HUDEP-2 (cell line): ENCODE data around the gene CNPY2.
"Not testable (repeated sequence)": the region's sequence is repeated elsewhere in the genome, so short reads cannot be mapped to it uniquely, and the experiment has no call there.

Experiments
- DNase-seq, 76 experiments: peaks; one replicate each; lab custom pipeline; 2025; ENCODE audit not compliant: unreplicated experiment in 76 of 76; lab: John Stamatoyannopoulos, UW

Gene CNPY2

DNA sequence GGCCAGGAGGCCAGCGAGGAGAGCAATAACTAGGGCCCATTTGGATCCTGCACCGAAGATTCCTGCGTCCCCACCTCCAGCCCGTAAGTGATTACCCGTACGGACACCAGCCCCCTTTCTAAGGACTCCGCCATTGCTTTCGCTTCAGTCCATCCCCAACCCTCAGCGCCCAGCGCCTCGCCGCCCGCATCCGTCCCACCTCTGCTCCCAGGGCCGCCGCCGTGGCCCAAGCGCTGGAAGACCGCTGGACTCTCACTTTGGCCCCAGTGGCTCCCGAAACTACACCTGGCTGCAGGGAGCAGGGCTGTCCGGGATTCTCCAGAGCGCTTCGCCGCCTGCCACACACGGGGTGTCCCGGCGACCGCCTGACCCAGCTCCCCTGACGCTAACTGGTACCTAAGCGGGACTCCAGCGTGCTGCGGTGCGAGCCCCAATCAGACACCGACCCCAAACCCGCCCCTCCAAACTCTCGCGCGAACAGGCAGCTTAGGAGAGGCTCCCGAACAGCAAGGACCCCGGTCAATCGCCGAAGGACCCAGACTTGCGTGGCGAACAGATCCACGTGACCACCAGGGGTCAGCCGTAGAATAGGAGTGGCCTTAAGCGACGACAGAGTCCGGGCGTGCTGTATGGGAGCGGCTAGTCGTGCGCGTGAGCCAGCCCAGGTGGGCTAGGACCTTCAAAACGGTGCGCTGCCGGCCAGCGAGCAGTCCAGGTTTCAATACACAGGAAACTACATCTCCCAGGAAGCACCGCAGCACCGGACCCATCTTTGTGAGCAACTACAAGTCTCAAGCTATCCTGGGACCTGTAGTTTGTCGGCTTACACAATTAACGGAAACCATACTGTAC is at the start of gene CNPY2:
TSS of gene CNPY2 (minus strand) at position 367 of the 852 bp plus-strand sequence. CDS start 771 bp downstream, outside the sequence.
- peak in 75 of 76 experiments; percentile 41 to 97 (median 91) for DNase-seq

GRCh38 chr12:56362130-56363059 is 46.6 kb upstream of the CNPY2 start, which contains the start of gene APOF:
APOF (minus strand) TSS chr12:56362857; CDS start chr12:56362745, 112 bp downstream.
- no peak for DNase-seq

- no peak for DNase-seq
Observed at GRCh38 chr12:56361487-56362129, 45.8 kb upstream of the CNPY2 start.

DNA sequence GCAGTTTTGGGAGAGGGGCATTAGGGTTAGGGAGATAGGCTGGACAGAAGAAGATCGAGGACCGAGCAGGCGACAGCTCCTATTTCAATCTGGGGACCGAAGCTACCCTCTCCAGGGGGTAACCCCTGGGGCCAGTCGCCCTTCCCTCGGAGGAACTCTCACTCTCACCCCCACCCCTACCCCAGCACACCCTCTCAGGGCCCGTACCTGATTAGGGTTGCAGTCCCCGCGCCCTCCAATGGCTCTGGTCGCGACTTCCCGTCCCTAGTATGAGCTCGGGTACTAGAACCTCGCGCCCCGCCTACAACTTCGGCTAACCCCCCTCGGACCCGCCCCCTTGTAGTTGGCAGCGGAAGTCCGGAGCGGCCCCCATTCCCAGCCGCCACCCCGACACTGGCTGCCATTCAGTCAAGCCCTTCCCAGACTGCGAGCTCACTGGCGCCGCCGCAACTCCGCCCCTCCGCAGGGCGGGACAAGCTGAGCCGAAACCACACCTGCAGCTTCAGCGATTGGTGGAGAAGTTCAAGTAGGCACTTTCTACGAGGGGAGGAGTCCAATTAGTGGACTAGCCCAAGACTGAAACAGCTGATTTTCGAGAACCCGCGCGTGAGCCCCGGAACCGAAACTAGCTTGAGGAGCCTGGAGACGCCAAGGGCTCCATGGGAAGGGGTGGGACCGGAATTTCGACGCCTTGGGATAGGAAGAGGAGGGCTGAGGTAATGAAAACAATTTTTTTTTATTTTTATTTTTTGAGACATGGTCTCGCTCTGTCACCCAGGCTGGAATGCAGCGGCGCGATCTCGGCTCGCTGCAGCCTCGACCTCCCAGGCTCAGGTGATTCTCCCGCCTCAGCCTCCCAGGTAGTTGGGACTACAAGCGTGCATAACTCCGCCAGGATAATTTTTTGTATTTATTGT is 44.3 kb upstream of the CNPY2 start, which contains the start of gene STAT2:
TSS of gene STAT2 (minus strand) at position 257 of the 917 bp plus-strand sequence. CDS start 3,536 bp downstream, outside the sequence.
- DNase-seq, result peak; percentile 26 to 100 (median 99)

- no peak for DNase-seq
Observed at GRCh38 chr12:56358836-56359532, 43.2 kb upstream of the CNPY2 start.

DNA sequence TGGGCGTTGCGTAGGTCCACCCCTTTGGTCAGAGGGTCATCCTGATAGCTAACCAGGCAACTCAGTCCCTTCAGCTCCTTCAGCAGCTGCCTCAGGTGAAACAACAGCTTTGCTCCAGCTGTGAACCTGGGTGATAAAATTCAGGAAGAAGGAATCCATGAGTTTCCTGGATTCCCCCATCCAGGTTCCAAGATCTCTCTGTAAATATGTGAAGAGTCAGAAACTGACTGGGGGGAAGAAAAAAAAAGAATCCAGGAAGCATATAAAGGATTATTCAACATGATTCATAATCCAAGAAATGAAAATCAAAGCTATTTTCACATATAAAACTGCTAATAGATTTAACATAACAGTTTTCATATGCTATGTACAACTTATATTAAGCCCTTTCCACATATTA is 35.5 kb upstream of the CNPY2 start:
- DNase-seq, result no peak

DNA sequence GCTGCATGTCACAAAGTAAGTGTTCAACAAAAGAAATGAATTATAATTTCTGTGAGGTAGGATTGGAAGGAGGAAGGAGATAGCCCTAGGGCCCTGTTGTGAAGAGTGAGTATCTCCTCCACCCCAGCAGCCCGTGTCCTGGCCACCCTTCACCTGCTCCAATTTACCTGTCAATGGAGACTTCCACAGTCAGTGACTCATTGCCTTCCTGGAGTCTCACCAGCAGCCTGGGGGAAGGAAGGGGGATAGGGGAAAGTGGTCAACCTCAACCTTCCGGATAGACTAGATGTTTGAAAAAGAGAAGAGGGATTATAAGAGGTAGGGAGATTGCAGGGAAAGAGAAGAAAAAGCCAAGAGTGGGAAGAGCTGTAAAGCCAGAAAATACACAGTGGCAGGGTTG is 34.9 kb upstream of the CNPY2 start:
- no peak for DNase-seq

DNA sequence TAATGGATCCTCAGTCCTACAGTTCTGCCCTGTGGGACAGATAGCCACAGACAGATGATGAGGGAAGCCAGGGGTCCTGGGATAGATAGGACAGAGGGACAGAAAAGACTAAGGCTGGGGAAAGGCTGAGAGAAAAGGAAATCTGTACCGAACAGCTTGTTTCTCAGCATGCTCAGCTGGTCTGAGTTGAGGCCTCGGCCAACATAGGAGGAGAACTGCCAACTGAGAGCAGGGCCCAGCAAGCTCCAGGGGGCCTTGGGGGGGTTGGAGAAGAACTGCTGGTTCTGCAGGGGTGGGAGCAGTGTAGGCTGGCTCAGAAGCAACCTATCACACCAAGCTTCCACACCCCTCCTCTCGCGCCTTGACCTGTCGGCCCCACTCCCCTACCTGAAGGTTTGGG is 33.0 kb upstream of the CNPY2 start:
- DNase-seq, result no peak

DNA sequence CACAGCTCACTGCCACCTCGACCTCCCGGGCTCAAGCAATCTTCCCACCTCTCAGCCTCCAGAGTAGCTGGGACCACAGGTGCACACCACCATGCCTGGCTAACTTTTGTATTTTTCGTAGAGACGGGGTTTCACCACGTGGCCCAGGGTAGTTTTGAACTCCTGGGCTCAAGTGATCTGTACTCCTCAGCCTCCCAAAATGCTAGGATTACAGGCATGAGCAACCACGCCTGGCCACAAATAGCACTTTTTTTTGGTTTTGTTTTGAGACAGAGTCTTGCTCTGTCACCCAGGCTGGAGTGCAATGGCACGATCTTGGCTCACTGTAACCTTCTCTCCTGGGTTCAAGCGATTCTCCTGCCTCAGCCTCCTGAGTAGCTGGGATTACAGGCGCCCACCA is 31.5 kb upstream of the CNPY2 start:
- DNase-seq, result not testable (repeated sequence)

- peak in 2 of 76 experiments; percentile 5 to 13 for DNase-seq
Observed at GRCh38 chr12:56346675-56347074, 30.9 kb upstream of the CNPY2 start.

GRCh38 chr12:56342290-56342689 is 26.5 kb upstream of the CNPY2 start:
- DNase-seq, result not testable (repeated sequence)

DNA sequence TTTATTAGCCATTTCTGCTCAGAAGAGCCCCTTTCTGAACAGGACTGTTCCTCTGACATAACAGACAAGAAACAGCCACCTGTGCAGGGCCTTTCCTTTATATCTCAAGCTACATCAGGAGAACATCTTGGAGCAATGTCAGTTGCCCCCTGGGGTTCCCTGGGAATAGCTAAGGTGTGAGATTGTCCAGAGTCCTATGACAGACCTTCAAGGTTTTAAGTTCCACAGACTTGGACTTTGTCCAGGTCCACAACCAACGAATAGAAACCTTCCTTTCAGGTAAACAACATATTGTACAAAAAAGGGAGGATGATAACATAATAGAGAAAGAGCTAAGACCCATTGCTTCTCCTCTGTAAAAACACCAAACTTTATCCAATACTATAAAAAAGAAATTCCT is 25.8 kb upstream of the CNPY2 start:
- no peak for DNase-seq

DNA sequence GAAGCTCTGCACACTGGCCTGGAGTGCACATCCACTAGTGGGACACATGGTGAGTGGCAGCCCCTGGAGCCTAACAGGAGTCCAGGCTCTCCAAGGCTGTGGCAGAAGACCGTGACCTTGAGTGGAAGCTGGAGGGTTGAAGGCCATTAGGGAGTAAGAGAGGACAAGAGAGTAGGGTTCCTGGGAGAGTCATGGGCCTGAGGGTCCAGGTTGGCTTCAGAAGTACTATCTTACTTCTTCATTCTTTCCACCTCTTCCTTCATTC is 23.3 kb upstream of the CNPY2 start:
- DNase-seq, result no peak

- DNase-seq, result no peak
Observed at GRCh38 chr12:56338308-56339157, 22.7 kb upstream of the CNPY2 start, which contains the start of gene IL23A. IL23A (plus strand) TSS chr12:56338884; CDS start chr12:56339045, 161 bp downstream.

- DNase-seq, result no peak
Observed at GRCh38 chr12:56337753-56338251, 22.0 kb upstream of the CNPY2 start.

- DNase-seq, result no peak
Observed at GRCh38 chr12:56336361-56337167, 20.8 kb upstream of the CNPY2 start.

GRCh38 chr12:56335527-56335926 is 19.7 kb upstream of the CNPY2 start:
- not testable (repeated sequence) for DNase-seq
